Caco-2 (cell line): Measurements from ENCODE around the gene OSBPL6. TPM values are rescaled to one million over a fixed set of nuclear protein-coding genes. Genes with fewer than 3 reads are reported as not detected.

Experiments
- BruUV-seq: library from RNA; stranded (reverse); fragments of 400-500 nt; replicated peaks from 2 replicates; lab custom pipeline; 2021; lab: Mats Ljungman, UMichigan
- CTCF ChIA-PET: fragments of 300-600 bp; sonication (Branson Sonifier 250); formaldehyde crosslinking; loops from one replicate; lab custom pipeline; 2022; ENCODE audit warnings: antibody characterized with exemption; lab: Charles Lee
- POLR2A ChIA-PET: fragments of 300-600 bp; sonication (Branson Sonifier 250); formaldehyde crosslinking; loops from one replicate; lab custom pipeline; 2022; ENCODE audit warnings: antibody characterized with exemption; lab: Charles Lee
- DNase-seq, 2 experiments: peaks; one replicate each; pipeline versions ENCODE4 v3.0.0 to v3.0.0-alpha.2; 2020 to 2022
- H3K27me3 ChIP-seq: replicated peaks from 2 replicates; pipeline ENCODE4 v1.6.0; 2011; ENCODE audit warnings: low read length; ENCODE audit not compliant: control insufficient read depth, insufficient read depth
- H3K36me3 ChIP-seq: 2 replicates; pipeline ENCODE4 v1.5.1; 2011; ENCODE audit warnings: low read length; ENCODE audit not compliant: control insufficient read depth, insufficient read depth
- H3K4me1 ChIP-seq: fragments of 250-450 bp; sonication (Bioruptor Pico); 2 replicates; pipeline ENCODE4 v1.5.1; 2020; ENCODE audit warnings: mild to moderate bottlenecking
- H3K4me3 ChIP-seq: 2 replicates; pipeline ENCODE4 v1.5.1; 2011; ENCODE audit warnings: low read depth, mild to moderate bottlenecking, control low read depth, low read length
- H3K9me3 ChIP-seq: fragments of 250-450 bp; sonication (Bioruptor Pico); 2 replicates; pipeline ENCODE4 v1.5.1; 2020; ENCODE audit warnings: mild to moderate bottlenecking, moderate library complexity
- H3K27ac Mint-ChIP-seq: one replicate; pipeline ENCODE4 v1.8.0; 2022; ENCODE audit warnings: mixed read lengths; ENCODE audit not compliant: unreplicated experiment
- H3K27me3 Mint-ChIP-seq: one replicate; pipeline ENCODE4 v1.8.0; 2022; ENCODE audit warnings: mixed read lengths; ENCODE audit not compliant: insufficient read depth, unreplicated experiment
- H3K36me3 Mint-ChIP-seq: one replicate; pipeline ENCODE4 v1.8.0; 2022; ENCODE audit warnings: mild to moderate bottlenecking, mixed read lengths; ENCODE audit not compliant: insufficient read depth, unreplicated experiment
- H3K4me1 Mint-ChIP-seq: one replicate; pipeline ENCODE4 v1.8.0; 2022; ENCODE audit warnings: low read depth, mixed read lengths; ENCODE audit not compliant: unreplicated experiment
- H3K4me3 Mint-ChIP-seq: one replicate; pipeline ENCODE4 v1.8.0; 2022; ENCODE audit warnings: mild to moderate bottlenecking, moderate library complexity, mixed read lengths; ENCODE audit not compliant: unreplicated experiment
- H3K9me3 Mint-ChIP-seq: one replicate; pipeline ENCODE4 v1.8.0; 2022; ENCODE audit warnings: mixed read lengths; ENCODE audit not compliant: unreplicated experiment
- CTCF ChIP-seq, 2 experiments: fragments of 200-600 bp in 1 of 2; IDR thresholded peaks; 1 replicate in 1 of 2; 2 replicates in 1 of 2; pipeline versions ENCODE4 v1.5.1 to v1.8.0; 2011 to 2022; ENCODE audit warnings: antibody characterized with exemption in 1 of 2, control low read depth in 1 of 2, inconsistent platforms in 1 of 2, low read depth in 1 of 2, low read length in 1 of 2, mild to moderate bottlenecking in 1 of 2, moderate library complexity in 1 of 2; ENCODE audit not compliant: insufficient read depth in 1 of 2, severe bottlenecking in 1 of 2, unreplicated experiment in 1 of 2
- intact Hi-C: fragments of 100-400 bp; cut with micrococcal nuclease; formaldehyde crosslinking; loops from one replicate; pipeline ENCODE4 v1.10.0; 2022; ENCODE audit not compliant: unreplicated experiment
- total RNA-seq: library from RNA; stranded (reverse); gene quantifications from 2 replicates; pipeline ENCODE4 v1.2.3, GENCODE V29; 2022

The OSBPL6 gene
- total RNA-seq, 1 experiment from 2014 or later: 1.5 TPM

- POLR2A ChIA-PET: no interaction called here
- DNase-seq: no peak
- no peak overlapping the region for H3K4me3 ChIP-seq
- H3K36me3 ChIP-seq: no peaks in the 10 kb centered on the region
- no TSS peak for BruUV-seq
- no peaks in the 10 kb centered on the region; the same call in none of the 2 replicates for H3K9me3 ChIP-seq
- H3K4me1 ChIP-seq: no peaks in the 10 kb centered on the region
- H3K4me1 Mint-ChIP-seq: no peaks in the 10 kb centered on the region
- no peak overlapping the region for H3K27ac Mint-ChIP-seq
- H3K4me3 Mint-ChIP-seq: no peak overlapping the region
- H3K27me3 Mint-ChIP-seq: peaks cover 2% of the 10 kb centered on the region
- no peaks in the 10 kb centered on the region for H3K36me3 Mint-ChIP-seq
- intact Hi-C loops: no loop called here
- TF ChIP-seq CTCF (IDR thresholded peaks at IDR 0.05; ENCODE audit: insufficient read depth in 1 of 2, low read depth in 1 of 2, low read length in 1 of 2, severe bottlenecking in 1 of 2, unreplicated experiment in 1 of 2): no peak
- CTCF ChIA-PET: interaction anchor here (0.6 kb wide), 1 partner anchor 83 kb away, joined by 4 read pairs; no protein-coding TSS in a partner anchor
- no peaks in the 10 kb centered on the region for H3K9me3 Mint-ChIP-seq
- no peaks in the 10 kb centered on the region for H3K27me3 ChIP-seq
Measured at GRCh38 chr2:178157574-178157973, 36.7 kb upstream of the OSBPL6 start.

- POLR2A ChIA-PET: no interaction called here
- Mint-ChIP-seq H3K36me3 (no peaks in the 10 kb centered on the region), H3K4me1 (no peaks in the 10 kb centered on the region), H3K27ac (no peak overlapping the region), H3K9me3 (no peaks in the 10 kb centered on the region), H3K27me3 (peaks cover 2% of the 10 kb centered on the region), H3K4me3 (no peak overlapping the region)
- no peak for TF ChIP-seq CTCF (IDR thresholded peaks at IDR 0.05; ENCODE audit: insufficient read depth in 1 of 2, low read depth in 1 of 2, low read length in 1 of 2, severe bottlenecking in 1 of 2, unreplicated experiment in 1 of 2)
- Histone ChIP-seq H3K4me3 (no peak overlapping the region), H3K36me3 (no peaks in the 10 kb centered on the region), H3K27me3 (no peaks in the 10 kb centered on the region), H3K9me3 (no peaks in the 10 kb centered on the region; the same call in 1 of the 2 replicates), H3K4me1 (no peaks in the 10 kb centered on the region)
- intact Hi-C loops: no loop called here
- no TSS peak for BruUV-seq
- CTCF ChIA-PET: no interaction called here
- no peak for DNase-seq
Measured at GRCh38 chr2:178159966-178160365, 34.3 kb upstream of the OSBPL6 start.

GRCh38 chr2:178160601-178161000, 33.7 kb upstream of the OSBPL6 start:
- no peaks in the 10 kb centered on the region for H3K4me1 ChIP-seq
- H3K4me3 ChIP-seq: no peak overlapping the region
- Mint-ChIP-seq H3K27ac (no peak overlapping the region), H3K4me3 (no peak overlapping the region), H3K9me3 (no peaks in the 10 kb centered on the region), H3K4me1 (no peaks in the 10 kb centered on the region), H3K27me3 (peaks cover 5% of the 10 kb centered on the region), H3K36me3 (no peaks in the 10 kb centered on the region)
- POLR2A ChIA-PET: no interaction called here
- TF ChIP-seq CTCF (IDR thresholded peaks at IDR 0.05; ENCODE audit: insufficient read depth in 1 of 2, low read depth in 1 of 2, low read length in 1 of 2, severe bottlenecking in 1 of 2, unreplicated experiment in 1 of 2): no peak
- no peaks in the 10 kb centered on the region for H3K9me3 ChIP-seq
- no peaks in the 10 kb centered on the region for H3K27me3 ChIP-seq
- CTCF ChIA-PET: no interaction called here
- no TSS peak for BruUV-seq
- intact Hi-C loops: no loop called here
- no peaks in the 10 kb centered on the region for H3K36me3 ChIP-seq
- DNase-seq: no peak
